NCI-H1048 (cell line): ENCODE measurements around the gene SHMT2.

Experiments used
- DNase-seq: peaks from one replicate; lab custom pipeline; 2025; lab: John Stamatoyannopoulos, UW

The SHMT2 gene

DNA sequence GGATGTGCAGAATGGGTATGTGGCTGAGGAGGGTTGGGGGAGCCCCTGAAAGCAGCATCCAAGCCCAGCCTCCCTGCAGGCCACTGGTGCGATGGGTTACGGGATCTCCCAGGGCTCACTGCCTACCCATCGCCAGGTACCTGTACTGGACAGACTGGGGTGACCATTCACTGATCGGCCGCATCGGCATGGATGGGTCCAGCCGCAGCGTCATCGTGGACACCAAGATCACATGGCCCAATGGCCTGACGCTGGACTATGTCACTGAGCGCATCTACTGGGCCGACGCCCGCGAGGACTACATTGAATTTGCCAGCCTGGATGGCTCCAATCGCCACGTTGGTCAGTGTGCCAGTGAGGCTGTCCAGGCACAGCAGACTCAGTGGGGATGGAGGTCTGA is 31.2 kb upstream of the SHMT2 start:
- DNase-seq: no peak

- no peak for DNase-seq
Measured at GRCh38 chr12:57199191-57199590, 30.3 kb upstream of the SHMT2 start.

DNA sequence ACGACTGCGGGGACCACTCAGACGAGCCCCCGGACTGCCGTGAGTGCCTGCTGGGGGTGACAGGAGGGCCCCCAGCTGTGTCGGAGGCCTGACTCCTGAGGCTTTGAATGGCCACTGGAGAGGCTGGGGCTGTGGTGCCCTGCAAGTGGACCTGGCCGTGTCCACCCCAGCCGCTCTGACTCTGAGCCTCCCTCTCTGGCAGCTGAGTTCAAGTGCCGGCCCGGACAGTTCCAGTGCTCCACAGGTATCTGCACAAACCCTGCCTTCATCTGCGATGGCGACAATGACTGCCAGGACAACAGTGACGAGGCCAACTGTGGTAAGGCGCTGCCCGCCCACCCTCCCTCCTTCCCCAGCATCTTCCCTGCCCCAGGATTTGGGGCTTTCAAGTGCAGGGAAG is 29.0 kb upstream of the SHMT2 start:
- no peak for DNase-seq

GRCh38 chr12:57201219-57201618 is 28.3 kb upstream of the SHMT2 start:
- no peak for DNase-seq

DNA sequence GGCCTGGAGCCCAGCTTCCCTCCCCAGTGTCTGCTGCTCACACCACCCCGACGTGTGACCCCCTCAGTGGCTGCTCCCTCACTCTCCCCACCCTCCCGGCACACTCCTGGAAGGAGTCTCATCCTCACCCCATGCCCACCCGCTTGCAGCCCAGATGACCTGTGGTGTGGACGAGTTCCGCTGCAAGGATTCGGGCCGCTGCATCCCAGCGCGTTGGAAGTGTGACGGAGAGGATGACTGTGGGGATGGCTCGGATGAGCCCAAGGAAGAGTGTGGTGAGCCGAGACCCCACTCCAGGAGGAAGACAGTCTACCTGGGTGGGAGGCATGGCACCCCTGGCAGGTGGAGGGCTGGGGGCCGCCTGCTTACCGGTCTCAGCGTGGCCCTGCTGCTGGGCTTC is 27.9 kb upstream of the SHMT2 start:
- DNase-seq: no peak

GRCh38 chr12:57202321-57202720 is 27.2 kb upstream of the SHMT2 start:
- DNase-seq: no peak

- no peak for DNase-seq
Measured at GRCh38 chr12:57203201-57203600, 26.3 kb upstream of the SHMT2 start.

DNA sequence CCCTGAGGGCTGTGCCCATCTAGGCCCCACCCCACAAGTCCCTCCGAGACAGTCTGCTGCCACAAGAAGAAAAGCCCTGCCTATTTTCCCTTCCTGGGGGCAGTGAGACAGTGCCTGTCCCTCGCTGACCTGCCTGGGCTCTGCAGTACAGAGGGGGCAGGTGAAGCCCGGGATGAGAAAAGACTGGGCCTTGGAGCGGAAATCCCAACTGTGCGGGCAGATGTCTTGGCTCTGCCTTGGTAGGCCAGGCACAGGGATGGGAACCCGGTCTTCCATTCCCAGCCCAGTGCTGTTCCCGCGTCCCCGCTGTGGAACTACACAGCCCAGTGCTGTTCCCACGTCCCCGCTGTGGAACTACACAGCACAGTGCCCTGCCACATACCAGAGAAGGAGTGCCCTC is 25.7 kb upstream of the SHMT2 start:
- DNase-seq: no peak

DNA sequence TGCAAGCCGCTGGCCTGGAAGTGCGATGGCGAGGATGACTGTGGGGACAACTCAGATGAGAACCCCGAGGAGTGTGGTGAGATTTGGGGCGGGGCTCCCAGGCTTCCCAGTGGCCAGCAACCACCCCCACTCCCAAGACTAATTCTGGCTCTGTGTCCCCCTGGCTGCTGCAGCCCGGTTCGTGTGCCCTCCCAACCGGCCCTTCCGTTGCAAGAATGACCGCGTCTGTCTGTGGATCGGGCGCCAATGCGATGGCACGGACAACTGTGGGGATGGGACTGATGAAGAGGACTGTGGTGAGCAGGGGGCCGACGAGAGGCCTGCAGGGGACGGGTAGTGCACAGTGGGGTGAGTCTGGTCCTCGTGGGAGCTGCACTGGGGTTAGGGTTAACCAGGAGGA is 25.1 kb upstream of the SHMT2 start:
- DNase-seq: no peak

DNA sequence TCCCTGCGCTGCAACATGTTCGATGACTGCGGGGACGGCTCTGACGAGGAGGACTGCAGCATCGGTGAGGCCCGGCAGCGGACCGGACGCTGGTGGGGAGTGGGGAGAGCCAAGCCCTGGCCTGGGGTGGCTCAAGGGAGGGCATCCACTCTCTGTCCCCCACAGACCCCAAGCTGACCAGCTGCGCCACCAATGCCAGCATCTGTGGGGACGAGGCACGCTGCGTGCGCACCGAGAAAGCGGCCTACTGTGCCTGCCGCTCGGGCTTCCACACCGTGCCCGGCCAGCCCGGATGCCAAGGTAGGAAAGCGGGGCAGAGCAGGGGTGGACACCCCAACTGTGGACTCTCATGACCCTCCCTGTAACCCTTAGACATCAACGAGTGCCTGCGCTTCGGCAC is 24.3 kb upstream of the SHMT2 start:
- DNase-seq: no peak

- no peak for DNase-seq
Measured at GRCh38 chr12:57205931-57206330, 23.6 kb upstream of the SHMT2 start.

GRCh38 chr12:57207731-57208630 is 21.5 kb upstream of the SHMT2 start:
- no peak for DNase-seq

- DNase-seq: no peak
Measured at GRCh38 chr12:57208631-57209282, 20.8 kb upstream of the SHMT2 start.

DNA sequence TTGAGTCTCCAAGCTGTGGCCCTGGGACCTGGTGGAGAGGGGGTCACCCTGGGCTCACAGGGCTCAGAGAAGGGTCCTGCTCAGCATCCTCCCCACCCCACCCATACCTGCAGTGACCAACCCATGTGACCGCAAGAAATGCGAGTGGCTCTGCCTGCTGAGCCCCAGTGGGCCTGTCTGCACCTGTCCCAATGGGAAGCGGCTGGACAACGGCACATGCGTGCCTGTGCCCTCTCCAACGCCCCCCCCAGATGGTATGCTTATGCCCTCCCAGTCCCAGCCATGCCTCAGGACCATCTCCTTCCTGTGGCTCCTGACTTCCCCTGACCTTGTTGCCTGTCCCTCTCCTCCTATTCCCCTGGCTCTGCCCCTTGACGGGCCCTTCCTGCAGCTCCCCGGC is 19.6 kb upstream of the SHMT2 start:
- DNase-seq: no peak

DNA sequence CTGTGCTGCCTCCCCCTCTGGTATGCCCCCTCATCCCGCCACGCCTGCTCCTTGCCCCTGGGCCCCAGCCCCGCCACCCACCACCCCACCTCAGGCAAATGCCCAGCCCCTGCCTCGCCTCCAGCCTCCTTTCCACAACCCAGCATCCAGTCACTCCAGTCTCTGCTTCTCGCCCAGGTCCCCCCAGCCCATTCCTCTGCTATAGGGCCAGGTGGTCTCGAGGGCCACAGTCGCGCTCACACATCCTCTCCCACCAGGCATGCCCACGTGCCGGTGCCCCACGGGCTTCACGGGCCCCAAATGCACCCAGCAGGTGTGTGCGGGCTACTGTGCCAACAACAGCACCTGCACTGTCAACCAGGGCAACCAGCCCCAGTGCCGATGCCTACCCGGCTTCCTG is 19.1 kb upstream of the SHMT2 start:
- DNase-seq: no peak

DNA sequence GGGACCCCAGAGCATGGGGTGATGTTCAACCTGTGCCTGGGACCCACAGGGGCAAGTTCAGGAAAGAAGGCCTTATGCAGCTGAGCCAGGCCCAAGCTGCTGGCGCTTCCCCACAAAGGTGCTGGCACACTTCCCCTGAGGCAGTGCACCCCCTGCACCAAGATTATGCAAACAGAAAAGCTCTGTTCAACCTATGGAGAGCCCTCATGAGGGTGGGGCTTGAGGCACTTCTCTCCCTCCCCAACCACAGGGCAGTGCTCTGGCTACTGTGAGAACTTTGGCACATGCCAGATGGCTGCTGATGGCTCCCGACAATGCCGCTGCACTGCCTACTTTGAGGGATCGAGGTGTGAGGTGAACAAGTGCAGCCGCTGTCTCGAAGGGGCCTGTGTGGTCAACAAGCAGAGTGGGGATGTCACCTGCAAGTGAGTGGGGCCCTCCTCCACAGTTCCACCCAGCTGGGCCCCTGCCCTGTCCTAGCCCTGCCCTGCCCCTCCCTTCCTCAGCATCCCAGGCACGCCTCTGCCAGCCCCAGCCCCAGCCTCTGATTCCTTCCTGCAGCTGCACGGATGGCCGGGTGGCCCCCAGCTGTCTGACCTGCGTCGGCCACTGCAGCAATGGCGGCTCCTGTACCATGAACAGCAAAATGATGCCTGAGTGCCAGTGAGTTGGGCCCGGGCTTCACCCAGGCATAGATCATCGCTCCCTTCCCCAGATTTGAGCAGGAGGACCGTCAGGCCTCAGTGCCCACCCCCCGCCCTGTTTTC is 18.4 kb upstream of the SHMT2 start:
- DNase-seq: no peak

DNA sequence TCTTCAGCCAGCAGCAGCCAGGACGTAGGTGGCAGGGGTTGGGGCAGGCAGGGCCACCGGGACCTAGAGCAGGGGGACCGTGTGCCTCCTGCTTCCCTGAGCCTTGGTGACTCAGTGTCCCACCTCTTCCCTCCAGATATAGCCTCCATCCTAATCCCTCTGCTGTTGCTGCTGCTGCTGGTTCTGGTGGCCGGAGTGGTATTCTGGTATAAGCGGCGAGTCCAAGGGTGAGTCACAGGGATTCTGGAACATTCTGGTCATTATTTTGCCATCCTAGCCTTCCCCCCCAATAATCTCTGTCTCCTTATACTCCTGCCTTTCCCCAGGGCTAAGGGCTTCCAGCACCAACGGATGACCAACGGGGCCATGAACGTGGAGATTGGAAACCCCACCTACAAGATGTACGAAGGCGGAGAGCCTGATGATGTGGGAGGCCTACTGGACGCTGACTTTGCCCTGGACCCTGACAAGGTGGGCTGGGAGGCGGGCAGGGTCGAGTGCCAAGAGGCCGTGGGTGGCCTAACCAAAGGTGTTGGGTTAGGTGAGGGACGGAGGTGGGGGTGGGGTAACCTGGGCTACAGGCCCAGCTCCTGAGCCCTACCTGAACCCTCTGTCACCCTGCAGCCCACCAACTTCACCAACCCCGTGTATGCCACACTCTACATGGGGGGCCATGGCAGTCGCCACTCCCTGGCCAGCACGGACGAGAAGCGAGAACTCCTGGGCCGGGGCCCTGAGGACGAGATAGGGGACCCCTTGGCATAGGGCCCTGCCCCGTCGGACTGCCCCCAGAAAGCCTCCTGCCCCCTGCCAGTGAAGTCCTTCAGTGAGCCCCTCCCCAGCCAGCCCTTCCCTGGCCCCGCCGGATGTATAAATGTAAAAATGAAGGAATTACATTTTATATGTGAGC is 17.5 kb upstream of the SHMT2 start:
- DNase-seq: no peak

- DNase-seq: no peak
Measured at GRCh38 chr12:57212701-57213057, 16.8 kb upstream of the SHMT2 start.

DNA sequence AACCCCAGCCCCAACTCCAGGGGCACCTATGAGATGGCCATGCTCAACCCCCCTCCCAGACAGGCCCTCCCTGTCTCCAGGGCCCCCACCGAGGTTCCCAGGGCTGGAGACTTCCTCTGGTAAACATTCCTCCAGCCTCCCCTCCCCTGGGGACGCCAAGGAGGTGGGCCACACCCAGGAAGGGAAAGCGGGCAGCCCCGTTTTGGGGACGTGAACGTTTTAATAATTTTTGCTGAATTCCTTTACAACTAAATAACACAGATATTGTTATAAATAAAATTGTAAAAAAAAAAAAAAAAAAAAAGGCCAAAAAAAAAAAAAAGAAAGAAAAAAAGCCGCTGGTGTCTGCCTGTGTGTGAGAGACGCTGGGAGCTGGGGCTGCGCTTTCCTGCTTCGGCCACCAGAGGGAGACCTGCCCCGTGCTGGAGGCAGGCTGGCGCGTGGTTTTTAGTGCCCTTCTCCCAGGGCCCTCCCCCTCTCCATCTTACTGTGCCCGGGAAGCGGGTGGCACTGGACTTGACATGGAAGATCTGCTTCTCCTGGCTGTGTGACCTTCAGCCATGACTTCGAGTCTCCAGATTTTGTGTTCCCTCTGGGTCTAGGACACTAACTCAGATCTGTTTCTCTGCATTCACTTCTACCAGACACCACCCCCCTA is 16.3 kb upstream of the SHMT2 start:
- peak; percentile 74 for DNase-seq

- no peak for DNase-seq
Measured at GRCh38 chr12:57213763-57214397, 15.6 kb upstream of the SHMT2 start.

- DNase-seq: no peak
Measured at GRCh38 chr12:57214398-57214781, 15.1 kb upstream of the SHMT2 start.
